ENCODE results near the gene FER. TPM values are rescaled to one million over a fixed set of nuclear protein-coding genes. Genes with fewer than 3 reads are reported as not detected.
A peak's percentile ranks its signal among the peaks of the same experiment; 100 is the strongest.

The FER gene
- total and polyA plus RNA-seq, 9 of the 15 experiments (the other 6 are each of a cell fraction or from before 2014, with no cell fraction given): 6.7 to 18.2 (median 8.9) TPM

DNA sequence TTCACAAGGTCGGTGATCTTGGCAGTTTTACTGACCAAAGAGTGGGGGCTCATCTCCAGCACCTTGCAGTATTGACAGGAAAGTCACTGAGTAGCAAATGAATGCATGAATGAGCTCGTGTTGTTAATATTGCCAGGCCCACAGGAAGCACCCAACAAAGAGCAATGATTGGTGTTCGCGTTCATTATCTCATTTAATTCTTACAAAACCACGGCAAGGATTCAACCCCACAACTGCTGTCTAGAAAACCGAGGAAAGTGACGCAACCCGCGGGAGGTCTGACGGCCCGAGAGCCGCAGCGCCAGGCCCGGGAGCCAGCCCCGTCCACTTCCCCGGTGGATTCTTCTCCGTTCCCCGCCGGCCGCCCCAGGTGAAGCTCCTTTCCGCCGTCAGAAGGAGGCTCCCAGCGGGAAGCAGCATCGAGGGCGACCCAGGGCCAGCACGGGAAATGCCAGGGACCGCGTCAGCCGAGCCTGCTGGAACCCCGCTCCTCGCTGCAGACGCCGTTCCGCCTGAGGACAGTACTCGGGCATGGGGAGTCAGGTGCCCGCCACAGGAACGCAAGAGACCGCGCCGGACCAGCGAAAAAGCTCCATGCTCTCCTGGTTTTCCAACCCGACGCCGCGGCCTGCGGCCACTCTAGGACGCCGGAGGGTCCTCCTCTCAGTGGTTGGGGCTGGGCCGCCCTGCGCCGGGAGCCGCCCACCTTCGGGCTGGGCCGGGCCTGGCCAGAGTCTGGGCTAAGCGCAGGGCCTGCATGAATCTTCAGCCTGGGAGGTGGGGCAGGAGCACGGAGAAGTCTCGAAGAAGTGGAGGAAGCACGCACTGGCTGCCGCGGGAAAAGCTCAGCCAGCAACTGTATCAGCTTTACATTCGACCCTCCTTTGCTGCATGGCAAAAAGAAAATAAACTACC, 19.8 kb upstream of the FER start (continued):
- TF ChIP-seq, protein P1, sequence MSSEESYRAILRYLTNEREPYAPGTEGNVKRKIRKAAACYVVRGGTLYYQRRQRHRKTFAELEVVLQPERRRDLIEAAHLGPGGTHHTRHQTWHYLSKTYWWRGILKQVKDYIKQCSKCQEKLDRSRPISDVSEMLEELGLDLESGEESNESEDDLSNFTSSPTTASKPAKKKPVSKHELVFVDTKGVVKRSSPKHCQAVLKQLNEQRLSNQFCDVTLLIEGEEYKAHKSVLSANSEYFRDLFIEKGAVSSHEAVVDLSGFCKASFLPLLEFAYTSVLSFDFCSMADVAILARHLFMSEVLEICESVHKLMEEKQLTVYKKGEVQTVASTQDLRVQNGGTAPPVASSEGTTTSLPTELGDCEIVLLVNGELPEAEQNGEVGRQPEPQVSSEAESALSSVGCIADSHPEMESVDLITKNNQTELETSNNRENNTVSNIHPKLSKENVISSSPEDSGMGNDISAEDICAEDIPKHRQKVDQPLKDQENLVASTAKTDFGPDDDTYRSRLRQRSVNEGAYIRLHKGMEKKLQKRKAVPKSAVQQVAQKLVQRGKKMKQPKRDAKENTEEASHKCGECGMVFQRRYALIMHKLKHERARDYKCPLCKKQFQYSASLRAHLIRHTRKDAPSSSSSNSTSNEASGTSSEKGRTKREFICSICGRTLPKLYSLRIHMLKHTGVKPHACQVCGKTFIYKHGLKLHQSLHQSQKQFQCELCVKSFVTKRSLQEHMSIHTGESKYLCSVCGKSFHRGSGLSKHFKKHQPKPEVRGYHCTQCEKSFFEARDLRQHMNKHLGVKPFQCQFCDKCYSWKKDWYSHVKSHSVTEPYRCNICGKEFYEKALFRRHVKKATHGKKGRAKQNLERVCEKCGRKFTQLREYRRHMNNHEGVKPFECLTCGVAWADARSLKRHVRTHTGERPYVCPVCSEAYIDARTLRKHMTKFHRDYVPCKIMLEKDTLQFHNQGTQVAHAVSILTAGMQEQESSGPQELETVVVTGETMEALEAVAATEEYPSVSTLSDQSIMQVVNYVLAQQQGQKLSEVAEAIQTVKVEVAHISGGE (CRISPR knock-in tag; IDR thresholded peaks at IDR 0.05): peak in 1 of 3 experiments; percentile 7; a peak in 1 of 6 replicates
- TF ChIP-seq ZNF707 (CRISPR knock-in tag; conservative IDR thresholded peaks at IDR 0.05) (no peak), TAF7 (tag; IDR thresholded peaks at IDR 0.05) (peak; percentile 87), SAFB (IDR thresholded peaks at IDR 0.05; ENCODE audit: borderline replicate concordance, low read depth, low read length) (no peak), TEAD2 (tag; IDR thresholded peaks at IDR 0.05) (no peak), ZNF232 (CRISPR knock-in tag; IDR thresholded peaks at IDR 0.05) (0 out of 2 replicates have a peak, but pooled peaks have one; percentile 37), LCOR (CRISPR knock-in tag; IDR thresholded peaks at IDR 0.05) (no peak; the same call in 1 of the 2 replicates), EGR1 (conservative IDR thresholded peaks at IDR 0.05) (peak; percentile 51), PPARD (CRISPR knock-in tag; IDR thresholded peaks at IDR 0.05) (no peak), BACH1 (tag; IDR thresholded peaks at IDR 0.05) (no peak)
- TF ChIP-seq, protein P2, sequence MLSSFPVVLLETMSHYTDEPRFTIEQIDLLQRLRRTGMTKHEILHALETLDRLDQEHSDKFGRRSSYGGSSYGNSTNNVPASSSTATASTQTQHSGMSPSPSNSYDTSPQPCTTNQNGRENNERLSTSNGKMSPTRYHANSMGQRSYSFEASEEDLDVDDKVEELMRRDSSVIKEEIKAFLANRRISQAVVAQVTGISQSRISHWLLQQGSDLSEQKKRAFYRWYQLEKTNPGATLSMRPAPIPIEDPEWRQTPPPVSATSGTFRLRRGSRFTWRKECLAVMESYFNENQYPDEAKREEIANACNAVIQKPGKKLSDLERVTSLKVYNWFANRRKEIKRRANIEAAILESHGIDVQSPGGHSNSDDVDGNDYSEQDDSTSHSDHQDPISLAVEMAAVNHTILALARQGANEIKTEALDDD (IDR thresholded peaks at IDR 0.05): no peak
- TF ChIP-seq, protein P3, sequence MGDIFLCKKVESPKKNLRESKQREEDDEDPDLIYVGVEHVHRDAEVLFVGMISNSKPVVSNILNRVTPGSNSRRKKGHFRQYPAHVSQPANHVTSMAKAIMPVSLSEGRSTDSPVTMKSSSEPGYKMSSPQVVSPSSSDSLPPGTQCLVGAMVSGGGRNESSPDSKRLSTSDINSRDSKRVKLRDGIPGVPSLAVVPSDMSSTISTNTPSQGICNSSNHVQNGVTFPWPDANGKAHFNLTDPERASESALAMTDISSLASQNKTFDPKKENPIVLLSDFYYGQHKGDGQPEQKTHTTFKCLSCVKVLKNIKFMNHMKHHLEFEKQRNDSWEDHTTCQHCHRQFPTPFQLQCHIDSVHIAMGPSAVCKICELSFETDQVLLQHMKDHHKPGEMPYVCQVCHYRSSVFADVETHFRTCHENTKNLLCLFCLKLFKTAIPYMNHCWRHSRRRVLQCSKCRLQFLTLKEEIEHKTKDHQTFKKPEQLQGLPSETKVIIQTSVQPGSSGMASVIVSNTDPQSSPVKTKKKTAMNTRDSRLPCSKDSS (IDR thresholded peaks at IDR 0.05; ENCODE audit: low read depth, partially characterized antibody): no peak
- TF ChIP-seq, protein P4, sequence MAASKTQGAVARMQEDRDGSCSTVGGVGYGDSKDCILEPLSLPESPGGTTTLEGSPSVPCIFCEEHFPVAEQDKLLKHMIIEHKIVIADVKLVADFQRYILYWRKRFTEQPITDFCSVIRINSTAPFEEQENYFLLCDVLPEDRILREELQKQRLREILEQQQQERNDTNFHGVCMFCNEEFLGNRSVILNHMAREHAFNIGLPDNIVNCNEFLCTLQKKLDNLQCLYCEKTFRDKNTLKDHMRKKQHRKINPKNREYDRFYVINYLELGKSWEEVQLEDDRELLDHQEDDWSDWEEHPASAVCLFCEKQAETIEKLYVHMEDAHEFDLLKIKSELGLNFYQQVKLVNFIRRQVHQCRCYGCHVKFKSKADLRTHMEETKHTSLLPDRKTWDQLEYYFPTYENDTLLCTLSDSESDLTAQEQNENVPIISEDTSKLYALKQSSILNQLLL (CRISPR knock-in tag; IDR thresholded peaks at IDR 0.05; ENCODE audit: borderline replicate concordance): no peak
- TF ChIP-seq, protein P5, sequence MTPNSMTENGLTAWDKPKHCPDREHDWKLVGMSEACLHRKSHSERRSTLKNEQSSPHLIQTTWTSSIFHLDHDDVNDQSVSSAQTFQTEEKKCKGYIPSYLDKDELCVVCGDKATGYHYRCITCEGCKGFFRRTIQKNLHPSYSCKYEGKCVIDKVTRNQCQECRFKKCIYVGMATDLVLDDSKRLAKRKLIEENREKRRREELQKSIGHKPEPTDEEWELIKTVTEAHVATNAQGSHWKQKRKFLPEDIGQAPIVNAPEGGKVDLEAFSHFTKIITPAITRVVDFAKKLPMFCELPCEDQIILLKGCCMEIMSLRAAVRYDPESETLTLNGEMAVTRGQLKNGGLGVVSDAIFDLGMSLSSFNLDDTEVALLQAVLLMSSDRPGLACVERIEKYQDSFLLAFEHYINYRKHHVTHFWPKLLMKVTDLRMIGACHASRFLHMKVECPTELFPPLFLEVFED (CRISPR knock-in tag; conservative IDR thresholded peaks at IDR 0.05): no peak
- TF ChIP-seq, protein P6, sequence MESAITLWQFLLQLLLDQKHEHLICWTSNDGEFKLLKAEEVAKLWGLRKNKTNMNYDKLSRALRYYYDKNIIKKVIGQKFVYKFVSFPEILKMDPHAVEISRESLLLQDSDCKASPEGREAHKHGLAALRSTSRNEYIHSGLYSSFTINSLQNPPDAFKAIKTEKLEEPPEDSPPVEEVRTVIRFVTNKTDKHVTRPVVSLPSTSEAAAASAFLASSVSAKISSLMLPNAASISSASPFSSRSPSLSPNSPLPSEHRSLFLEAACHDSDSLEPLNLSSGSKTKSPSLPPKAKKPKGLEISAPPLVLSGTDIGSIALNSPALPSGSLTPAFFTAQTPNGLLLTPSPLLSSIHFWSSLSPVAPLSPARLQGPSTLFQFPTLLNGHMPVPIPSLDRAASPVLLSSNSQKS (CRISPR knock-in tag; IDR thresholded peaks at IDR 0.05): no peak
